A549 (cell line): Measurements from ENCODE around the gene IPO4. TPM values are rescaled to one million over a fixed set of nuclear protein-coding genes. Genes with fewer than 3 reads are reported as not detected.

Source experiments
- CBX2 ChIP-seq: fragments of 200-600 bp; sonication (generic); IDR thresholded peaks from 2 replicates; pipeline ENCODE4 v1.6.1; 2016; ENCODE audit warnings: low read depth, mild to moderate bottlenecking, borderline replicate concordance
- EHMT2 ChIP-seq: fragments of 200-600 bp; sonication (generic); IDR thresholded peaks from 2 replicates; pipeline ENCODE4 v1.6.1; 2016; ENCODE audit warnings: antibody characterized with exemption, low read depth, mild to moderate bottlenecking, moderate library complexity
- EP300 ChIP-seq, 2 experiments: fragments of >200 bp; sonication (Bioruptor Twin); formaldehyde crosslinking; IDR thresholded peaks; 2 replicates in 1 of 2; 3 replicates in 1 of 2; pipeline ENCODE4 v1.6.1; 2016 to 2017
- ESRRA ChIP-seq: fragments of 150-350 bp; IDR thresholded peaks from 2 replicates; pipeline ENCODE4 v1.6.1; 2014; ENCODE audit warnings: mild to moderate bottlenecking, low read length, borderline replicate concordance
- FOSL2 ChIP-seq, 2 experiments: fragments of 450-650 bp in 1 of 2; fragments of >200 bp in 1 of 2; sonication (Bioruptor Twin) in 1 of 2; formaldehyde crosslinking; IDR thresholded peaks; 2 replicates each; pipeline versions ENCODE4 v1.5.0 to v1.6.1; 2016 to 2020; ENCODE audit warnings: mild to moderate bottlenecking in 1 of 2, moderate library complexity in 1 of 2
- HEYL ChIP-seq: fragments of 250-450 bp; sonication (Bioruptor Pico); IDR thresholded peaks from 2 replicates; pipeline ENCODE4 v1.8.0; 2021; ENCODE audit warnings: mild to moderate bottlenecking, moderate library complexity
- HOXA7 ChIP-seq: fragments of 250-450 bp; sonication (Bioruptor Pico); IDR thresholded peaks from 2 replicates; pipeline ENCODE4 v1.5.0; 2020; ENCODE audit warnings: mild to moderate bottlenecking, moderate library complexity
- JUNB ChIP-seq: fragments of >200 bp; sonication (Bioruptor Twin); formaldehyde crosslinking; IDR thresholded peaks from 2 replicates; pipeline ENCODE4 v1.6.1; 2016
- NPAS2 ChIP-seq: fragments of 250-450 bp; sonication (Bioruptor Pico); IDR thresholded peaks from 2 replicates; pipeline ENCODE4 v1.8.0; 2022; ENCODE audit warnings: mild to moderate bottlenecking, moderate library complexity, borderline replicate concordance
- POLR2A ChIP-seq: IDR thresholded peaks from 2 replicates; pipeline ENCODE4 v1.6.1; 2012; ENCODE audit warnings: mild to moderate bottlenecking, low read length
- POLR2AphosphoS2 ChIP-seq: conservative IDR thresholded peaks from 2 replicates; pipeline ENCODE4 v1.6.1; 2012; ENCODE audit warnings: low read length, improper control_type of control experiment, inconsistent platforms
- RAD21 ChIP-seq, 2 experiments: fragments of >200 bp in 1 of 2; sonication (Bioruptor Twin) in 1 of 2; formaldehyde crosslinking in 1 of 2; IDR thresholded peaks in 1 of 2; conservative IDR thresholded peaks in 1 of 2; 2 replicates in 1 of 2; 3 replicates in 1 of 2; pipeline ENCODE4 v1.6.1; 2012 to 2018; ENCODE audit warnings: inconsistent platforms in 1 of 2
- RARB ChIP-seq: fragments of 250-450 bp; sonication (Bioruptor Pico); IDR thresholded peaks from 2 replicates; pipeline ENCODE4 v1.8.0; 2021; ENCODE audit warnings: mild to moderate bottlenecking, moderate library complexity
- RFX5 ChIP-seq: fragments of 450-650 bp; IDR thresholded peaks from 2 replicates; pipeline ENCODE4 v1.7.1; 2014; ENCODE audit warnings: antibody characterized with exemption, mild to moderate bottlenecking, moderate library complexity
- RNF2 ChIP-seq: fragments of 200-600 bp; sonication (generic); IDR thresholded peaks from 2 replicates; pipeline ENCODE4 v1.6.1; 2016; ENCODE audit warnings: low read depth, mild to moderate bottlenecking, antibody characterized with exemption, moderate library complexity, borderline replicate concordance
- SMC3 ChIP-seq: fragments of >200 bp; sonication (Bioruptor Twin); formaldehyde crosslinking; IDR thresholded peaks from 3 replicates; pipeline ENCODE4 v1.6.1; 2018; ENCODE audit warnings: inconsistent platforms
- ZNF302 ChIP-seq: fragments of 250-450 bp; sonication (Bioruptor Pico); IDR thresholded peaks from 2 replicates; pipeline ENCODE4 v1.9.0; 2021; ENCODE audit warnings: inconsistent platforms, mild to moderate bottlenecking, moderate library complexity
- ZSCAN20 ChIP-seq: fragments of 250-450 bp; sonication (Bioruptor Pico); IDR thresholded peaks from 2 replicates; pipeline ENCODE4 v1.8.0; 2022; ENCODE audit warnings: mild to moderate bottlenecking, moderate library complexity
- polyA plus RNA-seq, 4 experiments: library from polyadenylated mRNA; depleted of rRNA in 3 of 4; stranded (reverse); fragments of >200 nt; fragmentation: RNase III in 1 of 4; extraction: RNeasy Plus Mini Kit Qiagen cat#74134 plus additional on column Dnase treatment in 1 of 4; gene quantifications; 2 replicates in 3 of 4; 3 replicates in 1 of 4; pipeline ENCODE4 v1.2.3, GENCODE V29; 2011 to 2017
- TF ChIP-seq, protein P1 (sequence below): IDR thresholded peaks from 2 replicates; pipeline ENCODE4 v1.6.1; 2012; ENCODE audit warnings: low read depth, borderline replicate concordance
- TF ChIP-seq, protein P2 (sequence below): fragments of 150-350 bp; IDR thresholded peaks from 2 replicates; pipeline ENCODE4 v1.6.1; 2014; ENCODE audit warnings: low read depth, mild to moderate bottlenecking, low read length
- TF ChIP-seq, protein P3 (sequence below): fragments of >200 bp; sonication (Bioruptor Twin); formaldehyde crosslinking; IDR thresholded peaks from 3 replicates; pipeline ENCODE4 v1.6.1; 2016
- TF ChIP-seq, protein P4 (sequence below): IDR thresholded peaks from 2 replicates; pipeline ENCODE4 v1.6.1; 2012
- TF ChIP-seq, protein P5 (sequence below): fragments of 450-650 bp; IDR thresholded peaks from 2 replicates; pipeline ENCODE4 v1.6.1; 2014; ENCODE audit warnings: antibody characterized with exemption
- TF ChIP-seq, protein P6 (sequence below): fragments of >200 bp; sonication (Bioruptor Twin); formaldehyde crosslinking; IDR thresholded peaks from 2 replicates; pipeline ENCODE4 v1.6.1; 2016
- TF ChIP-seq, protein P7 (sequence below): fragments of 200-600 bp; sonication (generic); IDR thresholded peaks from 2 replicates; pipeline ENCODE4 v1.6.1; 2016; ENCODE audit warnings: antibody characterized with exemption, mild to moderate bottlenecking, moderate library complexity

IPO4 gene
- polyA plus RNA-seq, 2 of the 4 experiments (the other 2 are of a cell fraction), result 37.1 to 91.7 TPM

DNA sequence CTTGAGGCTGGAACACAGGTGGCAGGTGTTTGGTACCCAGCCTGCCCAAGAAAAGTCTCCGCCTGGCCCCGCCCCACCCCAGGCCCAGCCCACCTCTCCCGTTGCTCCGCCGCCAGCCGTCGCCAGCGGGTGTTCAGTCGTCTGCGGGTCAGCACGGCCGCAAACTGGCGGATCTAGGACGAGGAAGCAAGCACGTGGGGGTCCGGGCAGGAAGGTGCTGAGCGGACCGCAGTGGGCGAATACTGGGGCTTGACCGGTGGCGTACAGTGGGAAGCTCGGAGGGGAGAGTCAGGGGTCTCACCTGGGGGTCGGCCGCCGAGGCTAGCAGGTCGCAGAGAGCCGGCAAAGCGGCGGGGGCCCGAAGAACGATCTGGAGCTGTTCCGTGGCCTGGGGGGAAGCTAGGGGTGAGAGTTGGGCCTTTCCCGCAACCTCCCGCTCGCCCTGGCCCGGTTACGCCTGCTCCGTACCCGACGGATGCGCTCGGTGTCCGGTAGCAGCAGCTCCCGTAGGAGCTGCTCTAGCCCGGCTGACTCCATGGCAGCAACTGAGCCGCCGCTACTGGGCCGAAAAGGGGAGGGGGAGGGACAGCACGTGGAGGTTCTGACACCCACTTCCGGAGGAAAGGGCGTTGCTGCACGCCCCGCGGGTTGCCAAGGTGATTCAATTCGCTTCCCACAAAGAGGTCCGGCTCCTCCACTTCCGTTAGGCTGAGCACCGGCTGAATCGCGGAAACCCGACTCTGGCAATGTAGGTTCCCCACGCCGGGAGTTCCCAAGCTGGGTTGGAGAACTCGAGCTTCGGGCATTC, at the start of gene IPO4 (continued):
- no peak for TF ChIP-seq FOSL2 (IDR thresholded peaks at IDR 0.05)
- peak; percentile 62; the same call in 1 of the 2 replicates for TF ChIP-seq FOSL2 (CRISPR knock-in tag; IDR thresholded peaks at IDR 0.05)
- peak; percentile 81 for TF ChIP-seq POLR2A
- TF ChIP-seq, protein P1, sequence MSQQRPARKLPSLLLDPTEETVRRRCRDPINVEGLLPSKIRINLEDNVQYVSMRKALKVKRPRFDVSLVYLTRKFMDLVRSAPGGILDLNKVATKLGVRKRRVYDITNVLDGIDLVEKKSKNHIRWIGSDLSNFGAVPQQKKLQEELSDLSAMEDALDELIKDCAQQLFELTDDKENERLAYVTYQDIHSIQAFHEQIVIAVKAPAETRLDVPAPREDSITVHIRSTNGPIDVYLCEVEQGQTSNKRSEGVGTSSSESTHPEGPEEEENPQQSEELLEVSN, result 0 out of 2 replicates have a peak, but pooled peaks have one; percentile 48
- TF ChIP-seq RFX5, result peak; percentile 53; the same call in 1 of the 2 replicates
- TF ChIP-seq EHMT2, result no peak
- TF ChIP-seq CBX2, result no peak
- no peak for TF ChIP-seq HEYL (CRISPR knock-in tag)
- TF ChIP-seq NPAS2 (CRISPR knock-in tag), result no peak
- TF ChIP-seq, protein P2, sequence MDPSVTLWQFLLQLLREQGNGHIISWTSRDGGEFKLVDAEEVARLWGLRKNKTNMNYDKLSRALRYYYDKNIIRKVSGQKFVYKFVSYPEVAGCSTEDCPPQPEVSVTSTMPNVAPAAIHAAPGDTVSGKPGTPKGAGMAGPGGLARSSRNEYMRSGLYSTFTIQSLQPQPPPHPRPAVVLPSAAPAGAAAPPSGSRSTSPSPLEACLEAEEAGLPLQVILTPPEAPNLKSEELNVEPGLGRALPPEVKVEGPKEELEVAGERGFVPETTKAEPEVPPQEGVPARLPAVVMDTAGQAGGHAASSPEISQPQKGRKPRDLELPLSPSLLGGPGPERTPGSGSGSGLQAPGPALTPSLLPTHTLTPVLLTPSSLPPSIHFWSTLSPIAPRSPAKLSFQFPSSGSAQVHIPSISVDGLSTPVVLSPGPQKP, result peak; percentile 86
- no peak for TF ChIP-seq RARB
- TF ChIP-seq, protein P3, sequence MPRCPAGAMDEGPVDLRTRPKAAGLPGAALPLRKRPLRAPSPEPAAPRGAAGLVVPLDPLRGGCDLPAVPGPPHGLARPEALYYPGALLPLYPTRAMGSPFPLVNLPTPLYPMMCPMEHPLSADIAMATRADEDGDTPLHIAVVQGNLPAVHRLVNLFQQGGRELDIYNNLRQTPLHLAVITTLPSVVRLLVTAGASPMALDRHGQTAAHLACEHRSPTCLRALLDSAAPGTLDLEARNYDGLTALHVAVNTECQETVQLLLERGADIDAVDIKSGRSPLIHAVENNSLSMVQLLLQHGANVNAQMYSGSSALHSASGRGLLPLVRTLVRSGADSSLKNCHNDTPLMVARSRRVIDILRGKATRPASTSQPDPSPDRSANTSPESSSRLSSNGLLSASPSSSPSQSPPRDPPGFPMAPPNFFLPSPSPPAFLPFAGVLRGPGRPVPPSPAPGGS, result peak; percentile 74; the same call in 2 of the 3 replicates
- TF ChIP-seq ZNF302 (CRISPR knock-in tag), result no peak
- TF ChIP-seq, protein P4, sequence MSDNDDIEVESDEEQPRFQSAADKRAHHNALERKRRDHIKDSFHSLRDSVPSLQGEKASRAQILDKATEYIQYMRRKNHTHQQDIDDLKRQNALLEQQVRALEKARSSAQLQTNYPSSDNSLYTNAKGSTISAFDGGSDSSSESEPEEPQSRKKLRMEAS, result peak; percentile 99
- no peak for TF ChIP-seq EP300 (IDR thresholded peaks at IDR 0.05)
- no peak for TF ChIP-seq RAD21 (conservative IDR thresholded peaks at IDR 0.05 in 1 of 2, IDR thresholded peaks at IDR 0.05 in 1 of 2)
- no peak for TF ChIP-seq ZSCAN20 (CRISPR knock-in tag)
- TF ChIP-seq, protein P5, sequence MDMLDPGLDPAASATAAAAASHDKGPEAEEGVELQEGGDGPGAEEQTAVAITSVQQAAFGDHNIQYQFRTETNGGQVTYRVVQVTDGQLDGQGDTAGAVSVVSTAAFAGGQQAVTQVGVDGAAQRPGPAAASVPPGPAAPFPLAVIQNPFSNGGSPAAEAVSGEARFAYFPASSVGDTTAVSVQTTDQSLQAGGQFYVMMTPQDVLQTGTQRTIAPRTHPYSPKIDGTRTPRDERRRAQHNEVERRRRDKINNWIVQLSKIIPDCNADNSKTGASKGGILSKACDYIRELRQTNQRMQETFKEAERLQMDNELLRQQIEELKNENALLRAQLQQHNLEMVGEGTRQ, result peak; percentile 73
- no peak for TF ChIP-seq POLR2AphosphoS2
- TF ChIP-seq, protein P6, sequence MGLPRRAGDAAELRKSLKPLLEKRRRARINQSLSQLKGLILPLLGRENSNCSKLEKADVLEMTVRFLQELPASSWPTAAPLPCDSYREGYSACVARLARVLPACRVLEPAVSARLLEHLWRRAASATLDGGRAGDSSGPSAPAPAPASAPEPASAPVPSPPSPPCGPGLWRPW, result no peak
- no peak for TF ChIP-seq JUNB
- TF ChIP-seq SMC3, result no peak
- TF ChIP-seq, protein P7, sequence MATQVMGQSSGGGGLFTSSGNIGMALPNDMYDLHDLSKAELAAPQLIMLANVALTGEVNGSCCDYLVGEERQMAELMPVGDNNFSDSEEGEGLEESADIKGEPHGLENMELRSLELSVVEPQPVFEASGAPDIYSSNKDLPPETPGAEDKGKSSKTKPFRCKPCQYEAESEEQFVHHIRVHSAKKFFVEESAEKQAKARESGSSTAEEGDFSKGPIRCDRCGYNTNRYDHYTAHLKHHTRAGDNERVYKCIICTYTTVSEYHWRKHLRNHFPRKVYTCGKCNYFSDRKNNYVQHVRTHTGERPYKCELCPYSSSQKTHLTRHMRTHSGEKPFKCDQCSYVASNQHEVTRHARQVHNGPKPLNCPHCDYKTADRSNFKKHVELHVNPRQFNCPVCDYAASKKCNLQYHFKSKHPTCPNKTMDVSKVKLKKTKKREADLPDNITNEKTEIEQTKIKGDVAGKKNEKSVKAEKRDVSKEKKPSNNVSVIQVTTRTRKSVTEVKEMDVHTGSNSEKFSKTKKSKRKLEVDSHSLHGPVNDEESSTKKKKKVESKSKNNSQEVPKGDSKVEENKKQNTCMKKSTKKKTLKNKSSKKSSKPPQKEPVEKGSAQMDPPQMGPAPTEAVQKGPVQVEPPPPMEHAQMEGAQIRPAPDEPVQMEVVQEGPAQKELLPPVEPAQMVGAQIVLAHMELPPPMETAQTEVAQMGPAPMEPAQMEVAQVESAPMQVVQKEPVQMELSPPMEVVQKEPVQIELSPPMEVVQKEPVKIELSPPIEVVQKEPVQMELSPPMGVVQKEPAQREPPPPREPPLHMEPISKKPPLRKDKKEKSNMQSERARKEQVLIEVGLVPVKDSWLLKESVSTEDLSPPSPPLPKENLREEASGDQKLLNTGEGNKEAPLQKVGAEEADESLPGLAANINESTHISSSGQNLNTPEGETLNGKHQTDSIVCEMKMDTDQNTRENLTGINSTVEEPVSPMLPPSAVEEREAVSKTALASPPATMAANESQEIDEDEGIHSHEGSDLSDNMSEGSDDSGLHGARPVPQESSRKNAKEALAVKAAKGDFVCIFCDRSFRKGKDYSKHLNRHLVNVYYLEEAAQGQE, result no peak; the same call in 1 of the 2 replicates
- TF ChIP-seq ESRRA, result no peak
- no peak for TF ChIP-seq RNF2
- TF ChIP-seq HOXA7, result no peak
